Measurements from ENCODE around the gene GGCX.

GRCh38 chr2:85503851-85504777, 57.2 kb downstream of the GGCX start:
- TF ChIP-seq CTCF (IDR thresholded peaks at IDR 0.05) (no peak), POLR2A (IDR thresholded peaks at IDR 0.05) (no peak)

All from prostate gland (tissue), 2 donors.